GM21825 (cell line): ENCODE results near the gene LYSMD4.

Experiments
- ATAC-seq: cut with Tn5 transposase; IDR thresholded peaks from one replicate; pipeline ENCODE4 v1.9.1; 2021; ENCODE audit warnings: mild to moderate bottlenecking, moderate library complexity; ENCODE audit not compliant: unreplicated experiment

The LYSMD4 gene

GRCh38 chr15:99707473-99708270, 25.6 kb downstream of the LYSMD4 start:
- ATAC-seq: no peak

GRCh38 chr15:99706557-99707303, 26.5 kb downstream of the LYSMD4 start:
- ATAC-seq: no peak

DNA sequence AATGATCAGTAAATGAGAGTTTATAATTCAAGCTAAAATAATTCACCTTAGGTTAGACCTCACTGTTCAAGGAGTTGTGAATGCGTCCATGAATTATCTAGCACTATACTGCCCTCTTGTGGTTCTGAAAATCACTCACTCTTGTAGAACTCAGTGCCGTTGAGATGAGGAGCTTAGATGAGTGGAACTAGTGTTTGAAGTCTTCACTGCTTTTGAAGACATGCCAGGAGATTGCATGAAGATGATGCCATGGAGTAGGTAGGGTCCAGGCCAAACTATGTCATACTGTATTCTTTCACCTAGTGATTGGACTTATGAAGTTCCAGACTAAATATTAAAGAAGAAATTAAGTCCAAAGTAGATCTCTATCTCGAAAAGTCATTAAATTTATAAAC, 28.8 kb downstream of the LYSMD4 start:
- peak; percentile 68 for ATAC-seq

DNA sequence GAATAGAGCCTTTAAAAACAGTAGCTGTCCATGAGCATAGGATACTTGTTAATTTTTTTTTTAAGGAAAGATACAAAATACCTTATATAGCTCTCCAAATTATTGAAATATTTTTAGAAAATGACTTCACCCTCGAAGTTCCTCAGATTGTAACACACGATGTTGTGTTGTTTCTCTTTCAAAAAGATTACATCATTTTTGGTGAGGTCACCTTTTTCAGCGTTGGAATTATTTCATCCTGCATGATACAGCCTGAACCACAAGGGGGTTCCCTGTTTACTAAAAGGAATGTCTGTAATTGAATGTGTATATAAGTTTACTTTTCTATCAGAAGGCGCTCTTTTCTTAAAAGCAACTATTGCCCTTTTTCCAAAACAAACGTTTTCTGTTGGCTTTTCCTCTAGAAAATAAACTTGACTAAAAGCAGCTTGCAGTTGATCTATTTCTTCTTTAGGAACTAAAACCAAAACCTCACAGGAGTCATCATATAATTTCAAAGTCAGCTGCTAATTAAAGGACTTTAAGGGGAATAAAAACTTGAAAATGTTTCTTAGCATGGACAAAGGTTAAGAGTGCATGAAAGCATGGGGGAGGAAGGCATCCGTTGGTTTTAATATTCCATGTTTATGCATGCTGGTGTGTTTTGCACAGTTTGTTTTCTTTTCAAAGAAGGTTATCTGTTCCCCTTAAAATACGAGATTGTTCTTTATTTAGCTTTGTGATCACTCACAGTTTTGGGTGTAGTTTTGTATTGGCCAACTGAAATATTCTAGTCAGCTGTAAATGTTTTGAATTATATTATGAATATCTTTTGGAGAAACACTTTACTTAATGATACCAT, 29.4 kb downstream of the LYSMD4 start:
- ATAC-seq: peak; percentile 64

- ATAC-seq: no peak
Measured at GRCh38 chr15:99702895-99703602, 30.2 kb downstream of the LYSMD4 start.

GRCh38 chr15:99696096-99696495, 37.1 kb downstream of the LYSMD4 start:
- ATAC-seq: no peak

DNA sequence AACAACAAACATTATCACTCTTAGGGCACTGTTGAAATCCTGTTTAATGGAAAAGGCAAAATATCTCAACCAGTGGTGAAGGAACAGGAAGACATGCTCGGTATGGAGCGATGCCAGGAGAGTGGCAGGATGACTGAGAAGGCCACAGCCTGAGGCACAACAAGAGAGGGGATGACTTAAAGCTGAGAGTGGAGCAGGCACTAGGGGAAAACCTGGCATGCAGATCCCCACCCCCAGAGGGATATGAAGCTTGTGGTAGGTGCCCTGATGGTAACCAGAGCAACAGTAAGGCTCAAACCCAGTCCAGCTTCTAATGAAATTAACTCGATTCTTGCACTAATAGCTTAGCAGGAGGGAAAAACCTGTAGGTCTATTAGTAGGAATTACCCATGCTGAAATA, 40.4 kb downstream of the LYSMD4 start:
- ATAC-seq: no peak

- no peak for ATAC-seq
Measured at GRCh38 chr15:99686290-99686689, 46.9 kb downstream of the LYSMD4 start.

GRCh38 chr15:99683000-99683670, 50.1 kb downstream of the LYSMD4 start:
- ATAC-seq: no peak

DNA sequence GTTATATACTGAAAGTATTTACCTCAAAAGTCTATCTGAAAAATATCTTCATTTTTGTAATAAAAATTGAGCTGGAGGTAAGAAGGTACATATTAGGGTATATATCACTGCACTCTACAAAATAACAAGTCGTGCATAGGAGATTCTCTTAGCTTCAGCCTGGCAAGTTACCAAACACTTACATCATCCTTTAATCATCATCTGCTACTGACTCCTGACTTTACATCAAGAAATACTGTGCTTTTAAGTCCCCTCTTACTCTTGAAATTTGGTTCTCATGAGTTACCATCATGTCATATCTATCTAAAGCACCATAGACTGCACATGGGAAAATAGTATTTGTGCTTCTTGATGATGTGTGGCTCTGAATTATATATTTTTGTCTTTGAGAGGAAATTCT, 50.8 kb downstream of the LYSMD4 start:
- no peak for ATAC-seq

GRCh38 chr15:99681990-99682389, 51.2 kb downstream of the LYSMD4 start:
- no peak for ATAC-seq

- no peak for ATAC-seq
Measured at GRCh38 chr15:99680276-99680675, 53.0 kb downstream of the LYSMD4 start.

GRCh38 chr15:99677540-99678134, 55.6 kb downstream of the LYSMD4 start:
- ATAC-seq: peak; percentile 70
